Ishikawa (cell line): ENCODE data around the gene RNU6-9.

Experiments used
- CREB1 ChIP-seq: IDR thresholded peaks from 2 replicates; pipeline ENCODE4 v1.6.1; 2012; ENCODE audit warnings: low read depth
- EGR1 ChIP-seq: IDR thresholded peaks from 2 replicates; pipeline ENCODE4 v1.6.1; 2012
- EP300 ChIP-seq: IDR thresholded peaks from 2 replicates; pipeline ENCODE4 v1.6.1; 2012; ENCODE audit warnings: borderline replicate concordance
- MAX ChIP-seq: IDR thresholded peaks from 2 replicates; pipeline ENCODE4 v1.6.1; 2012
- NFIC ChIP-seq: IDR thresholded peaks from 2 replicates; pipeline ENCODE4 v1.6.1; 2012
- RAD21 ChIP-seq: IDR thresholded peaks from 2 replicates; pipeline ENCODE4 v1.6.1; 2012; ENCODE audit warnings: low read depth
- REST ChIP-seq: IDR thresholded peaks from 2 replicates; pipeline ENCODE4 v1.6.1; 2012; ENCODE audit warnings: low read depth, mild to moderate bottlenecking
- TAF1 ChIP-seq: IDR thresholded peaks from 2 replicates; pipeline ENCODE4 v1.6.1; 2012; ENCODE audit warnings: low read depth, mild to moderate bottlenecking
- TEAD4 ChIP-seq: IDR thresholded peaks from 2 replicates; pipeline ENCODE4 v1.6.1; 2012
- YY1 ChIP-seq: IDR thresholded peaks from 2 replicates; pipeline ENCODE4 v1.6.1; 2012; ENCODE audit warnings: low read depth
- ZBTB7A ChIP-seq: IDR thresholded peaks from 2 replicates; pipeline ENCODE4 v1.6.1; 2012; ENCODE audit warnings: low read depth
- TF ChIP-seq, protein P1 (sequence below): IDR thresholded peaks from 2 replicates; pipeline ENCODE4 v1.6.1; 2012

GRCh38 chr19:931860-932647 is 38.8 kb downstream of the RNU6-9 start:
- no peak for TF ChIP-seq NFIC
- no peak for TF ChIP-seq CREB1
- TF ChIP-seq ZBTB7A: no peak
- TF ChIP-seq TAF1: no peak
- no peak for TF ChIP-seq MAX
- no peak for TF ChIP-seq EP300
- TF ChIP-seq RAD21: no peak
- TF ChIP-seq, protein P1, sequence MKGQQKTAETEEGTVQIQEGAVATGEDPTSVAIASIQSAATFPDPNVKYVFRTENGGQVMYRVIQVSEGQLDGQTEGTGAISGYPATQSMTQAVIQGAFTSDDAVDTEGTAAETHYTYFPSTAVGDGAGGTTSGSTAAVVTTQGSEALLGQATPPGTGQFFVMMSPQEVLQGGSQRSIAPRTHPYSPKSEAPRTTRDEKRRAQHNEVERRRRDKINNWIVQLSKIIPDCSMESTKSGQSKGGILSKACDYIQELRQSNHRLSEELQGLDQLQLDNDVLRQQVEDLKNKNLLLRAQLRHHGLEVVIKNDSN: no peak
- no peak for TF ChIP-seq REST
- TF ChIP-seq YY1: no peak
- no peak for TF ChIP-seq EGR1
- no peak for TF ChIP-seq TEAD4
